Stimulated activated CD8-positive, alpha-beta memory T cell treated with anti-CD3 and anti-CD28 coated beads, Interleukin-2, amount 100 ng/mL, for 48 hours (primary cell): ENCODE measurements around the gene EMCN.
"Not testable (repeated sequence)": the region's sequence is repeated elsewhere in the genome, so short reads cannot be mapped to it uniquely, and the experiment has no call there.

Experiments used
- DNase-seq, 2 donors: peaks; one replicate each; pipeline ENCODE4 v3.0.0-alpha.2; 2020; ENCODE audit warnings: low read depth in 2 of 2

Gene EMCN

DNA sequence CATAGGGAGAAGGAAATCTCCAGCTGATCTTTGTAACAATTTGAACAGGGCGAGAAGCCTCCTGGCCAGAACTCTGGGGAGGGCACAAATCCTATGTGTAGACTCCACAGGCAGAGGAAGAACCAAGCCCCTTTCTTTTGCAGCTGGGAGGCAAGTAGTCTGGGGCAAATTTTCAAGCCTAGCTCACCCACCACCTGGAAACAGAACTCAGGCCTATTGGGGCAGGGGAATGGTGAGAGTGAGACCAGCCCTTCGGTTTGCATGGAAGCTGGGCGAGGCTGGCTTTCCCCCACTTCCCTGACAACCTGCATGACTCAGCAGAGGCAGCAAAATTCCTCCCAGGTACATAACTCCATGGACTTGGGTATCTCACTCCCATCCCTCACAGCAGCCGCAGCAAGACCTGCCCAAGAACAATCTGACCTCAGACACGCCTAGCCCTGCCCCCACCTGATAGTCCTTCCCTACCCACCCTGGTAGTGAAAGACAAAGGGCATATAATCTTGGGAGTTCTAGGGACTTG is 138.2 kb downstream of the EMCN start:
- no peak for DNase-seq

DNA sequence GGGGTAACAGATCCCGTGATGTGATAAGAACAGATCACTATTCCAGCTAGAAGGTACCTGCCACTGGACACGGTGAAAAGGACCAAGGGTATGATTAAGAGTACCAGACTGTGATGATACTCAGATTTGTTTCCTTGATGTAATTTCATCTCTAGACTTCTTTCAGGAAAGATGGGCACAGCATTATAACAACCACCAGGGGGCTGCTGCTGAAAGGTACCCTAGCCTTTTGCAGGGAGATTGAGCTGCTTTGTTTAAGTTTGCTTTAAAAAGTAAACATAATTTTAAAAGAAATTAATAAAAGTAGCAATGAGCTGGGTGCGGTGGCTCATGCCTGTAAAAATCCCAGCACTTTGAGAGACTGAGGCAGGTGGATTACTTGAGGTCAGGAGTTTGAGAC is 145.4 kb downstream of the EMCN start:
- no peak for DNase-seq

DNA sequence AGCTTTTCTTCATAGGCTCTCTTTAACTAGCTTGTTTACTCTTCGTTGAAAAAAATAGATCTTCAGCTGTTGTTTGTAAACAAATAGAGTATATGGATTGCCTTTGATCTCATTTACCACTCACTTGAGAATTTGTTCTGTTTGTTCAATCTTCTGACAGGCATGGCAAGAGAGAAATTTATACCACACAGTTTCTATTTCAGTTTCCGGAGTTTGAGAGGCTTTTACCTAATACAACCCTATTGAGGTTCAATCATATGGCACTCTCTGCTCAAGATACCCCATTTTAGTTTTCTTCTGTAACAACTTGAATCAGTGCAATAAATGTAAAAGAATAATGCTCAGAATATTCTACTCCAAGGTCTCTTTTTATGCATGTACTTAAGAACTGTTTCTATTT is 148.0 kb downstream of the EMCN start:
- no peak for DNase-seq

DNA sequence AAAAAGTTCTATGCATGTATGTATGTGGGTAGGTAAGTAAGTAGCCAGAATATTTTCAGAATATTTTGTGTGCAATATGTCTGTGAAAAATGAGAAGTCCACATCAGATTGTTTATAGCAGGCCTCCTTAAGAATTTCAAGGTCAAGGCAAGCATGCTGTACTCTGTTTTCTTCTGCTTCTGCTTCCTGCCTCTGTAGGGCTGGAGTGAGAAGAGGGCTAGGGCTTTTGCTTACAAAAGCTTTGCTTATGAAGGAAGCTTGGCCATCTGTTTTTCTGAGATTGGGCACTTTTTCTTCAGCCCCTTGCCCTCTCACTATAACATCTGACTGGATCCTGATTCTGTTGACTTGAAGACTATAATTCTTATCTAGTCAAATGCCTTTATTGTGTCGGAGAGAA is 150.4 kb downstream of the EMCN start:
- DNase-seq: no peak

DNA sequence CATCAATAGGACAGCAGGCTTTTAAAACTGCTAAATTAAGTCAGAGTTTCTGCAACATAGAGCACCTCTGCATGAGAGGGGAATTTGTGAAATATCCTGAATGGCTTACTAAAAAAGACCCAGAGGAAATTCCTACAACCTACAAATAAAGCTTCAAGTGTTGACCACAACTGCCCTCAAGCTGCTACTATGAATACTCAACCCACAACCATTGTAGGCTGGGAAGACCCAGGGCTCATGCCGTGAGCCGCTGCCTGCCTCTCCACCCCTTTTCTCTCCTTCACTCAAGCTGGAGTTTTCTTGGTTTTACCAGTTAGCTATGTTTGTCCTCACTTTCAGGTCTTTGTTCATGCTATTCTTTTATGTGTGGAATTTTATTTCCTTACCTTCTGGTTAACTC is 151.6 kb downstream of the EMCN start:
- no peak for DNase-seq

DNA sequence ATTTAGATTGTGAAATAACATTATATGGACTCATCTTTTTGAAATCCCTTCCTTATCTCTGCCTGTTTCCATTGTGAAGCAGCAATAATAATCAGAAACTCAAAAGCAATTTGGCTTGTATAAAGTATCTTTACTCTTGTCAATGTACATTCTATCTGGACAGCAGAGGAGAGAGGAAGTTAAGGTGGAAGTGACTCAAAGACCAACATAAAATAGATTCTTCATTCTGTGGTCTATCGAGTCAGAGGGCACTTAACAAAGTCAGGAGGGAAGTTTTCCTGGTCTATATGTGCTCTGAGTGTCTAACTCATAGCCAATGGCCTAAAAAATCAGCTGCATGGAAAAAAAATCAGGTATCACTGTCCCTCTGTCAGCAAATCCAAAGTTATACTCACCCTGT is 155.5 kb downstream of the EMCN start:
- no peak for DNase-seq

DNA sequence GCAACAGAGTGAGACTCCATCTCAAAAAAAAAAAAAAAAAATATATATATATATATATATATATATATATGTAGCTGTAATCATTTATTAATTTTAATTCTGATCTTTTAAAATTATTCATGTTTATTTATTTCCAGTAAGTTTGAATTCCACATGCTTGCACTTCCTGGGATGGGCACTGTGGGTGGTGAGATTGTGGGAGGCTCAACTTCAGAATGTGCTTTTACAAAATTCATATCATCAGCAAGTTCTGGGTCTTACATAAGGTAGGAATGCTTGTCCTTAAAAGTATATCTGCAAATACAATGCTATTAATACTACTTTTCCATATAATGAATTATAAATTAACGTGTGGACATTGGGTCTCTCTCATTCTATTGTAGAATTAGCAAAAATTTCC is 156.5 kb downstream of the EMCN start:
- DNase-seq: no peak

DNA sequence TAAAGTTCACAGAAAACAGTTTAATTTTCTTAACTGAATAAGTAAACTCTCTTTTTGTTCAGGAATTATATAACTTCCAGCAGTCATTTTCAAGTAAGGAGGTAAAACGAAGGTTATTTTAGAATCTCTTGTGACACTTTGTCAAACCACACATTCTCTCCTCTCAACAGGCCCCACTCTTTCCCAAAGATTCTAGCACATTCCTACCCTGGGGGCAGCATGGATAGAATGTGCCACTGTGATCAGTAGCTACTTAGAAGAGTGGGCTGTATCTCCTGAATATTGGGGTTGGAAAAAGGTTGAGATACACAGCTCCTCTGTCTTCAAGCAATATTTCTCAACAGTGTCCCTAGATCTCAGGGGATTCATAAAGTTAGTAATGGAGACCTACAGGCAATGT is 157.6 kb downstream of the EMCN start:
- DNase-seq: no peak

DNA sequence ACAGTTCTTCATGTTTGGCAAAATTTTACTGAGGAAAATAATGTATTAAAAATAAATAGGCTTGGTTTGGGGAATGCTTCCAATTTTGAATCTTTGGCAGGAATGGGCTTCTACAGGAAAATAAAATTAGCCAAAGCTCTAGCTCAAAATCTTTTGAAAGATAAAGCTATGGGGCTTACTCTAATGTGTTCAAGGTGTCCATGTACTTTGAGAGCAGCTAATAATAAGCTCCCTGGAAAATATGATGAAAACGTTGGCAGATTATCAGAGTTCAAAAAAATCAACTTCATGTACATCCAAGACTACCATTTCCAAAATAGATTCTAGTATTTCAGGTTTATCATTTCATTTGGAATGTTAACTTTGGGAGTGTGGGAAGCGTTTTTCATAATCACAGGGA is 158.4 kb downstream of the EMCN start:
- no peak for DNase-seq

DNA sequence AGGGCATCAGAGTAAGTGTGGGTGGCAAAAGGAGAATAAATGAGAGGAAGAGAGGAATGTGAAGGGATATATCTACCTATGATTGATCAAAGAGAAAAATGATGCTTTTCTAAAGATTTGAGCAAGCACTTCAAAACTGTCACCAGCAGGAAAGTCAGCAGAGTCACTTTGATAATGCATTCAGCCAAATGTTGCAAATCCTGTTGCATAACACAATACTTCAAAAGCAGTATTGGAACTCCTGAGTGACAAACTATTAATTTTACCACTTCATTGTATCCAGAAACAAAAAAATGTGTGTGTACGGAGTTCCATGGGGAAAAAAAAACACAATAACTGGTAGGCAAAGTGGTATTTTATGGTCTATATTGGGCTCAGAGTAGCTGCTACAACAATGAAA is 160.3 kb downstream of the EMCN start:
- DNase-seq: no peak

DNA sequence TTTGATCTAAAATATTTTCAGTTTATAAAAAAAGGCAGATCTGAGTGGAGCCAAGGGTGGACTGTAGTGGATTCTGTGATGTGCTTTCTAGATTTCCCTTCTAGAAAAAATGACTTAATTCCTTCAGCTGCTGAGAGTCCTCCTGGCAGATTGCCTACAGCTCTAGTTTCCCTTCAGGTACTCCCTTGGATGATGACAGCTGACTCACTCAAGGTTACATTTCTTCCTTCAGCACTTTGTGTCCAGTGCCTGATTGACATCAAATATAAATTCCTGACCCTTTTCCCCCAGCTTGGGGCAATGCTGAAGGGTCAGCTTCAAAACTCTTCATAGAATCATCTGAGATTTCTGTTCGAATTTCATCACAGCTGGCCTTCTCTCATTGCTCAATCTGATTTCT is 161.7 kb downstream of the EMCN start:
- no peak for DNase-seq

DNA sequence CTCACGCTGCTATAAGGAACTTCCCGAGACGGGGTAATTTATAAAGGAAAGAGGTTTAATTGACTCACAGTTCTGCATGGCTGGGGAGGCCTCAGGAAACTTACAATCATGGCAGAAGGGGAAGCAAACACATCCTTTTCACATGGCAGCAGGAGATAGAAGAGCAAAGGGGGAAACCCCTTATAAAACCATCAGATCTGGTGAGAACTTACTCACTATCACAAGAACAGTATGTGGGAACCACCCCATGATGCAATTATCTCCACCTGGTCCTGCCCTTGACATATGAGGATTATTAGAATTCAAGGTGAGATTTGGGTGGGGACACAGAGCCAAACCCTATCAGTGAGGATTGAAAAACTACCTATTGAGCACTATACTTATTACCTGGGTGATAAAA is 165.5 kb downstream of the EMCN start:
- not testable (repeated sequence) for DNase-seq

DNA sequence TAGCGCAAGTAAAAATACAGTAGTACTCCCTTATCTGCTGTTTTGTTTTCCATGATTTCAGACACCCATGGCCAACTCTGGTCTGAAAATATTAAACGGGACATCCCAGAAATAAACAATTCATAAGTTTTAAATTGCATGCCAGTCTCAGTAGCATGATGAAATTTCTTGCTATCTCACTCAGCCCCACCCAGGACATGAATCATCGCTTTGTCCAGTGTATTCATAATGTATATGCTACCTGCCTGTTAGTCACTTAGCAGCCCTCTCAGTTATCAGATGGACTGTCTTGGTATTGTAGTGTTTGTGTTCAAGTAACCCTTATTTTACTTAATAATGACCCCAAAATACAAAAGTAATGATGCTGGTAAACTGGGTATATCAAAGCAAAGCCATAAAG is 169.3 kb downstream of the EMCN start:
- no peak for DNase-seq

DNA sequence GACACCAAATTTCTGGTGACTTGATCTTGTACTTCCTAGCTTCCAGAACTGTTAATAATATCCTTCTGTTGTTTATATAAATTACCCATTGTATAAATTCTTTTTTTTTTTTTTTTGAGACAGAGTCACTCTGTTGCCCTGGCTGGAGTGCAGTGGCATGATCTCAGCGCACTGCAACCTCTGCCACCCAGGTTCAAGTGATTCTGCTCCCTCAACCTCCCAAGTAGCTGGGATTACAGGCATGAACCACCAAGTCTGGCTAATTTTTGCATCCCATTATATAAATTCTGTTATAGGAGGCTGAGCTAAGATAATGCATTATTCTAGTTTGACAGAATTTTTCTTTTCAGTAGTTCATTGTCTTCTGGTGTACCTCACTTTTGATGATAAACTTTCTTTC is 170.6 kb downstream of the EMCN start:
- DNase-seq: no peak

DNA sequence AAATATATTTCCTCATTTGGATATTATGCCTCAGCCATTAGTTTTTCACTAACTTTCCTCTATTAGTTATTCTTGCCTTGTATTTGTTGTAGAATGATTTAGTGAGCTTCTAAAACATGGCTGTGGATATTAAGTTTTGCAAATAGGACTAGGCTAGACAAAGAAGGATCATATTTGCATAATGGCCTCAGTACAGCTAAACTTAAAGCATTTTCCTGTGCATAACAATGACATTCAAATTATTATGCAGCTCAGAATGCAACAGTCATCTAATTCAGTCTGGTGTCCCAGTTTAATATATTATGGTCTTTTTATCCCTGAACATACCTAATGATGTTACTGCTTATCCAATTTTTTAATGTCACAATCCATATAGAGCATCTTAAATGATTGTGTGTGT is 172.2 kb downstream of the EMCN start:
- no peak for DNase-seq
